ENCODE results near the gene ABCG8.
A peak's percentile ranks its signal among the peaks of the same experiment; 100 is the strongest.
"Not testable (repeated sequence)": the region's sequence is repeated elsewhere in the genome, so short reads cannot be mapped to it uniquely, and the experiment has no call there.

ABCG8 gene

DNA sequence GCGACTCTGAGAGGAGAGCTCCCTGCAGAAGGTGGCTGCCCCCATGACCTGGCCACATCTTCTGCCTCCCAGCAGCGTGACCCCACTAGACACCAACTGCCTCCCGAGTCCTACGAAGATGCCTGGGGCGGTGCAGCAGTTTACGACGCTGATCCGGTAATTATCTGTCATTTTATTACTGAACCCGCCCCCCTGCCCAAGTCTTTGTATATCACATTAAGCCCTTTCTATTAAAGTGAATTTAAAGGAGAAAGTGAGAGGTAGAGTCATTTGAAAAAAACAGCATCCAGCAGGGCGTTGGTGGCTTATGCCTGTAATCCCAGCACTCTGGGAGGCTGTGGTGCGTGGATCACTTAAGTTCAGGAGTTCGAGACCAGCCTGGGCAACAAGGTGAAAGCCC lies 33.4 kb downstream of the ABCG8 start:
- no peak for DNase-seq (ENCODE audit: low spot score)

DNA sequence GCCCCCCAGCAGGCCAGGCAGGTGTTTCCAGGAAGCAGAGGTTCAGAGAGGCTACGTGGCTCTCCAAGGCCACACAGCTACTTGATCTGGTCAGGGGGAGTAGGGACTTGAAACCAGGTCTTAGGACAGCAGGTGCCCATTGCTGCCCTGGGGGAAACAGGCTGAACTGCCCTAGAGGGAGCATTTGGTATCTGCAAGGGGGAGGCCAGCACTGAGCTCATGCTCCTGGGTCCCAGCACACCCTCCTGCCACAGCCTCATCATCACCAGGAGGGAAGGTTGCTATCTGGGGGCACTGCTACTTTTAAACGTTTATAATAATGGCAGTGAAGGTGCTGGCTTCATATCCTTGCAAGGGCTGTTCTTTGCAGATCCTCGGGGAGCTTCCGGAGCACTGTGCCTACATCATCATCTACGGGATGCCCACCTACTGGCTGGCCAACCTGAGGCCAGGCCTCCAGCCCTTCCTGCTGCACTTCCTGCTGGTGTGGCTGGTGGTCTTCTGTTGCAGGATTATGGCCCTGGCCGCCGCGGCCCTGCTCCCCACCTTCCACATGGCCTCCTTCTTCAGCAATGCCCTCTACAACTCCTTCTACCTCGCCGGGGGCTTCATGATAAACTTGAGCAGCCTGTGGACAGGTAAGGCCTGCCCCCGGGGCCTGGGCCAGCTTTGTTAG lies 36.1 kb downstream of the ABCG8 start:
- DNase-seq (ENCODE audit: low spot score), result no peak

DNA sequence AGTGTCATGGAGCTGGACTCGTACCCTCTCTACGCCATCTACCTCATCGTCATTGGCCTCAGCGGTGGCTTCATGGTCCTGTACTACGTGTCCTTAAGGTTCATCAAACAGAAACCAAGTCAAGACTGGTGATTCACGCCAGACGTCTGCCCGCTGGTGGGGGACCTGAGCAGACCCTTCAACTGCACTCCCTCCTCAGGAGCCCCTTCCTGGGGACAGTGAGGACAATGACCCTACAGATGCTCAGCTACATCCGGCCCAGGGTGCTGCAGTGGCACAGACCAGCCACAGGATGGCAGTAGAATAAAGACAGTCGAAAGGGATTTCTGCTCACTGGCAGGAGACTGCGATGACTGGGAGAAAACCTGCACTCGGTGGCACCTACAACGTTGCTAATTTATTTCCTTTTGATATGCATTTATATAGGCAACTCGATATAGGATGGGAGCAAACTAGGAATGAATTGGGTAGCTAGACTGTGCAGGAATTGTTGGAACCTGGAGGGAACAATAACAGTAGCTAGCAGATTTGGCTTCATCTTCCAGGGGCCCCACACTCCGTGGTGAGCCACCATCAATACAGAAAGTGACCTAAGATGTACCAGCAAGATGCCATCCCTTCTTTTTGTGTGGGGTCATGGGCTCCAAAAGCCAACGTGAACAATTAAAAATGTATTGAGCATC lies 39.2 kb downstream of the ABCG8 start:
- peak; percentile 69 for DNase-seq (ENCODE audit: low spot score)

DNA sequence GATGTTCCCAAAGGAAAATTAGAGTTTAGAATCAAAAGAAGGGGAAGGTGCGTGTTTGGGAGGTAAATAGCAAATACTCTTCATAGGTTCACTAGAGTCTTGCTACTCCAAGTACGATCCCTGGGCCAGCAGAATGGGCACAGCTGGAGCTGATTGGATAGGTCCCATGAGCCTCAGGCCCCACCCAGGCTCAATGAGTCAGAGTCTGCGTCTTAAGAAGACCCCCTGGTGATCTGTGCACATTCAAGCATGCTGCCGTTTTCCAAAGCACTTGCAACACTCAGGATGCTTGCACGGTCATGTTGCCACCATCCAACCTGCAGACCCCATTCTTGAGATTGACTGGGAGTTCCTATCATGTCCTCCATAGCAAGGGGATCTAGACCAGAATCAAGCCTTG lies 40.5 kb downstream of the ABCG8 start:
- DNase-seq (ENCODE audit: low spot score), result no peak

DNA sequence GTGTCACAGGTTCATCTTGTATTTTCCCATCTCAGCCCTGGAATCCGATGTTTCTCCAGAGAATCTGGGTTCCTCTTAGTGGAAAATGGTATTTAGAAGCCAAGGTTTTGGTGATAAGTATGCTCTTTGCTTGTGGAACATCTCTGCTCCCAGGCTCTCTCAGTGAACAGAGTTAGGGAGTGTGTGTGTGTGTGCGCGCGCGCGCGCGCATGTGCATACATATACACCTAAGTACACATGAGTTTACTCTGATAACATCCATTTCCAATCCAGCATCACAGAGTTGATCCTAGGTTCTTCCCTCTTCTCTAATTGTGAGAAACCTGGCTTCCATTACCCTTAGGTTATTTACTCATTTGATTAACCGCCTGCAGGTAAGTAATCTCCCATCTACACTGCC lies 41.7 kb downstream of the ABCG8 start:
- no peak for DNase-seq (ENCODE audit: low spot score)

DNA sequence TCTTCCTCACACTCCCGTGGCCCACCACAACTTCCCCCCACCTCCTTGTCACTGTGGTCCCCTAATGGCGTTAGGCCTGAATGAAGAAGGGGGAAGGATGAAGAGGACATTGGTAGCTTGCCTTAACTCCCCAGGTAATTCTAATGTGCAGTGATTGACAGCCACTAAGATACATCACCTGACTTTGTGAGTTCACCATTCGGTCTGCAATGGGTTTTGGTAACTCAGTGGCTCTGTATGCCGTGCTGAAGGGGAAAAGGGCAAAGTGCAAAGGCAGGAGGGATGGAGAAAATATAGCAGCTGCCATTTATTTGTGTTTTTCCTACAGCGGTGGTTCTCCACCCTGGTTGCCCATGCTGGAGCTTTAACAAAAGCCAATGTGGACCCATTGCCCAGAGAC lies 42.2 kb downstream of the ABCG8 start:
- DNase-seq (ENCODE audit: low spot score), result no peak

DNA sequence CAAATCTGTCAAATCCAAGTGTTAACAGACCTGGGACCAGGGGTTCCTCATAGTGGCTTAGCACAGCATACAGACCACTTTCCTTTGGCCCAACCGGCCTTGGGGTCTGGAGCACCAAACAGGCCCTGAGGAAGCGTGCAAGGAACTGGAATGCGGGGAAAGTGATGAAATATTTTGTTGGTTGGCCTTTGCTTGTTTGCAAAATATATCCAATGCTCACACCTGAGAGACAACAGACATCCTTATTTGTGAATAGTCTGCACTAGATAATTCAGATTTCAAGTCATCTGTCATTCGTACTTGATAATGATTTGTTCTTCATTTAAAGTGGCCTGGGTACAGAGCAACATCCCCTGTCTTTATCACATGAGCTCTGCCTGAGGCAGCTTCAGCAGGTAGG lies 43.5 kb downstream of the ABCG8 start:
- DNase-seq (ENCODE audit: low spot score), result no peak

DNA sequence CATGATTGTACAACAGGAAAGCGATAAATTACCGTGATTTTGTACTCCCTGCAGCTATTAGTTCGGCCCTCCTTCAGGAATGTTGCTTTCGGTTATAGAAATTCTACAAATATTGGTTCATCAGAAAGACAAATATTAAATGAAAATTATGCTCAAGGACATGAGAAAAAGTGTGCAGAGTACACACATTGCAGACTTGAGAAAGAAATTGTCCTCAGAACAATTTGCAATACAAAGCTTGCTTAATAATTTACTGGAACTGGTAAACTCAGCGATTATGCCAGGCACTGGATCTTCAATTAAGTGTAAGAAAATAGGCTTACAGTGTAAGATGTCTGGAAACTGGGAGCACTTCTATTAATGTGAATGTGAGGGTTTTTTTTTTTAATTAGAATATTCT lies 45.9 kb downstream of the ABCG8 start:
- no peak for DNase-seq (ENCODE audit: low spot score)

DNA sequence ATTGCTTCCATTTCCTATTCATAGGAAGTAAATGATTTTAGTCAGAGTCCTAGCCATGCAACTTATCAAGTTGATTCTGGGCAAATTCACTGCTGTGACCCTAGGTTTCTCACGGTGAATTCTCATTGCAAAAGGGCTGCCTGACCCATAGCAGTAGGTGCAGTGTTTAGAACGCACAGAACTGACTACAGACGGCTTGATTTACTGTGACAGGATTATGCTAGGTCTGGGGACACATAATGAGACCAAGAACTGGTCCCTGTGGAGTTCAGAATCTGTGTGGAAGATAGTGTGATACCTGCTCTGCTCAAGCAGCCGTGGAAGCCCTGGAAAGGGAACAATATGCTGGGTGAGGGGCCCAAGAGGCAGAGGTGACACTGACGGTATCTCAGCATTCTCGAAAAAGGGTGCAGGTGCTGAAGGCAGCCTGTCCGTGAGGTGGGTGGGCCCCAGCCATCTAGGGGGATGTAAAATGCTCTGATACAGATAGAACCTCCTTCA lies 46.4 kb downstream of the ABCG8 start:
- no peak for DNase-seq (ENCODE audit: low spot score)

DNA sequence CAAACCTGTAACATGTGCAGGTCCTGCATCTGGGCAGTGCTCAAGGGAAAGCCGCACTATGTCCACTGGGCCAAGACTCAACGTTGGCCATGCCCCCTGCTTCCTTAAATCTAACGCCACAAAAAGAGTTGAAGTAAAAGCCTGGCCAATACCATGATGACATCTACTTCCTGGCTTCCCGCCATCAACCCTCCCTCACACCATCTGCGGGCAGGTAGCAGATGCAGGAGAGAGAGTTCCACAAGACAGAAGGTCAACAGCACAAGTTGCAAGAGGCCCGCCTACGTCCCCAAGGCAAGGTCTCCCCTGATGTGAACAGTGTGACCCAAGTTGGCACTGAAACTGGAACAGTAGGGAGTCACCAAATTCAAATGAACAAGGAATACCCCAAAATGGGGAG lies 48.4 kb downstream of the ABCG8 start:
- DNase-seq (ENCODE audit: low spot score), result no peak

DNA sequence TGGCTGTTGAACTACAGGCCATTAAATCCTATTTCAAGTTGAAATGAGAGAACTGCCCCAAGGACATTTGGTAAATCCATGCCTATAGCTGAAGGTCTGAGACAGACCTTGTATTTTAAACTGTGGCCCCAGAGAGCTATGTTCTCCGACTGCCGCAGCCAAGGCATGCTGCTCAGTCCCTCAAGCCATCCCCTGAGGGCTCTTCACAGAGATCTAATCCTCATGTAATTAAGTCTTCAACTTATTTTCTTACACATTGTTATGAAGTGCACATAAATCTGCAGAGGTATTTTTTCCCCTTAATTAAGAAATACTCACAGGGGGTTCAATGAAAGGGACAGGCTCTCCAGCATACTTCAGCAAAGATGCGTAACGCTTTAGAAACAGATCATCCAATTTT lies 50.6 kb downstream of the ABCG8 start:
- DNase-seq (ENCODE audit: low spot score), result no peak

DNA sequence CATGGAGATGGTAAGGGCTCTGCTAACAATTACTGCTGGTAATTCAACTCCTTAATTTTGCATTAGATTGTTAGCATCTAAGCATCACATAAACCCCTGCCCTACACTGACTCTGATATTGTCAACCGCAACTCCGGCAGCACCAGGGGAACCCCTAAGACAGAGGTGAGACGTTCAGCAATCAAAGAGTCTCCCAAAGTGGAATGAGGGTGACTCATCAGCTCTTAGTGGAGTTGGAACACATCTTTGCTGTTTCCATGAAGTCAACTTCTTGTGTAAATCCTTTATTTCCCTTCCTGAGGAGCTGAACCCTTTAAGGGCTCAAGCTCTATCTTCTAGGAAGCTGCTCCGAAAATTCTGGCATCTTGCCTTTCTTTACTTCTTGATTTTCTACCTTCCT lies 52.1 kb downstream of the ABCG8 start:
- DNase-seq (ENCODE audit: low spot score), result no peak

DNA sequence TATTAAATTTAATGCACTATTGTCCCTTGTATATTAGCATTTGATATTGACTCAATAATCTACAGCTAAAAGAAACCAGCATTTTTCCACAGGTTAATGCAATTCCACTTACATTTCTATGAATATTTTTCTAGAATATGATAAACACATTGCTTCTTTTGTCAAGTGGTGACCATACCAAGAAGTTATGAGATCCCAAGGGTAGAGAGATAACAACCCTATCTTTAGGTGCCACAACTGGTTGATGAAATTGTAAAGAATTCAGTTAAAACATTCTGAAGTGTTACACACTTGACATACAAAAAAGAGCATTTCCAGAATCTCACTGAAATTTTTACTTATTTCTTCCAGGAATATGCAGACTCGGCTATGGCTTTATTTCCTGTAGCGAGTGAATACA lies 56.0 kb downstream of the ABCG8 start:
- DNase-seq (ENCODE audit: low spot score), result no peak

DNA sequence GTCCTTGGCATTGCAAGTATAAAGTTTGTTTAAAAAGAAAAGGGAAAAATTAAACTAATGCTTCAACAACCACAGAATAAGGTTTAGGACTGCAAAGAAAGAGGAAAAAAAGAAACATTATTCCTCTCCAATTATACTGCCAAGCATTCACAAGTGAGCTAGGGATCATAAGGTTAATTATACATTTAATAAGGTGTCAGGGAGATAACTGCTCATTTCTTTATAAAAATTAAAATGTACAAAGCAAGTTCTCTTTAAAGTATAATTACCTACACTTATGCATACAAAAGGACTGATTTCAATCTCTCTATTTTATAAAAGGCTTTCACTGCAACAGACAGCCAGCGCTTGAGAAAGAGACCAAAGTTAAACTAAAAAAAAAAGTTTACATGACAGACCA lies 58.1 kb downstream of the ABCG8 start:
- DNase-seq (ENCODE audit: low spot score), result no peak

DNA sequence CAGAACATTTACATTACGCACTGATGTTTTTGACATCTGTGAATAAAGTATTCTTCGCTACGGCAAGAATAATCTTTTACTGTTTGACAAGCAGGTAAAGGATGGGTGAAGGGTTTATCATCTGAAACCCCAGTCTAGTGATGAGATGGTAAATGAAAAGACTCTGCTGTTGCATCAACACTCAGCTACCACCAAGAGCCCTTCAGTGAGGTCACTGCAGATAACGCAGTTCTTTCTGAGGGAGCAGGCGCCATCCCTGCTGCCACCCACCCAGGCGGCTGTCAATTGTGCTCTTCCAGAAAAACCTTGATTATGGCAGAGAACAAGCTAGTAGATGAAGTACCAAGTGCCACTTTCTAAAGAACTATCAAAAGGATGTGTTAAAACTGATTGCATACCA lies 58.7 kb downstream of the ABCG8 start:
- no peak for DNase-seq (ENCODE audit: low spot score)

DNA sequence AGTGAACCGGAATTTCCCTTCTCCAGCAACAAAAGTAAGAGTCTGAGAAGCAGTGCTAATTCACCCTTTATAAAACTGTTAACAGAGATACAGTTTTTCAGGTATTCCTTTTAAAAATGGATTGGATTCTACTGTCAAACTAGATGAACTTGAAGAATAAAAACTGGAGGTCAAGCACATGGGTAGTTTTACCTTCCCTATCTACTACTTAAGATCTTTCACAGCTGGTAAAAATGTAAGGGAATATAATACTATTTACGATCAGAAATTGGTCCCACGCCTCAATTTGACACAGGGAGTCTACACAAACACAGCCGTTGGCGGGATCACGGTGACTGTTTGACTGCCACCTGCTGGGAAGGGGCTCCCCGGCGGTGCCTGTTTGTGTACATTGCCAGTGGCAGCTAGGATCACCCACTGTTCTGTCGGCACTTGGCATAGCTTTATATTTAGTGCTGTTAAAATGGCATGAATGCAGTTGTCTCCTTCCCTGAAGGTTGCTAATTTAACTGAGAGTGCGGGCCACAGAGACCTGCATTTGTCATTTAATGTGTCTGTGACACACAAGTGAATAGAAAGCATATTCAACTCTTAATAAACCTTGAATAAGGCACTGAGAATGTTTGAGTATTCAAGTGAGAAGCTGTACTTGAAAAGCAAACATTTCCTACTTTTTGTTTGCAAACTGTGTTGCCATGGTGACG lies 59.5 kb downstream of the ABCG8 start:
- no peak for DNase-seq (ENCODE audit: low spot score)

DNA sequence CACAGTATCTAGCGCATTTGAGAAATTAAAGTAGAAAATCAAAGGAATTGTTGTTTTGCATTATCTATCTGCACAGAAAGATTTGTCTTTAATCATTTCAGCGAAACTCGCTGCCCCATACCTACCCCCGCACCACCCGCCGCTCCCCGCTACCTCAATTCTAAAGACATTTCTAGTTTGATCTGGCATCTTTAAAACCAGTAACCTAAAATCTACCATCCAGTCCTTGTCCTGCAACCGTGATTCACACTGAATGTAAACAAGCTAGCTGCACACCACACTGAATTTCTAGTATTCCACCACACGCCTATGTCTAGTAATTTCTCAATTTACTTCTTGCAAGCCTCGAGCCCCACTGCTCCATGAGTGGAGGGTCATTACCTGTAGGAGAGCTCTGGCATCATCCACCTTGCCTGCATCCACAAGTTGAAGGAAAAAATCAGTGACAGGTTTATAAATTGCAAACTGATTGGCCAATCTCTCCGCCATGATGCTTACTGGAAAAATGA lies 60.1 kb downstream of the ABCG8 start:
- DNase-seq (ENCODE audit: low spot score), result no peak

DNA sequence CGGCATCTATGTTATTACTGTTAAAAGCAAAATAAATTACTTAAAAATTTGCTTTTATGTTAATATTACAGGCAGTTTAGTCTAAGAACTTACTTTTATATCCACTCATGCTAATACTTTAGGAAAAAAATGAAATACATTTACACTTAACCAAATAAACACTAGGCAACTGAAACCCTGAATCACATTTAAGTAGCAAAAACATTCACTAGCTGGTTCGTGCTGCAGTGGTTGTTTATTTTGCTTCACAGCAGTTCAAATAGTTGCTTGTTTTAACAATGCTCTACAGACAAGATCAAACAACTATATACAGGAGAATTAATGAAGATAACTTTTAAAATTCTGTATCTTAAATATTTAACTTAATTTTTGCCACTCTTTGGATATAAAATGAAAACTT lies 60.8 kb downstream of the ABCG8 start:
- no peak for DNase-seq (ENCODE audit: low spot score)

DNA sequence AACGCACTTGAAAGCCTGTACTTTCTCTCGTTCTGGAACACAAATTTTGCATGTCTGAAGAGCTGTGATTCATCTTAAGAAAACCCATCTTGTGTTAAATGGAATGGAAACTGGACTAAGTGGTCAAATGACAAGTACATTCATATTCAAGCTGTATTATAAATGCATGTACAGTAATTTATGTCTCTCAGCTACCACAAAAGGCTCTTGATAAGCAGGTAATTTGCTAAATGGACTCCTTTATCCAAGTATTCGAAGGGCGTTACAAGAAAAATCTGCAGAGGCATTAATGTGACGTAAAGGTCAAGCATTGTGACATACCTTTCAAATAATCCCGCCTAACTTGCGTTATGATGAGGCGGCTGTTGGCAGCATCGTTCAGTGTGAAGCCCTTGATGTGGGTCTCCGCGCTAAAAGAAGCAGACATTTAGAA lies 66.6 kb downstream of the ABCG8 start:
- no peak for DNase-seq (ENCODE audit: low spot score)

DNA sequence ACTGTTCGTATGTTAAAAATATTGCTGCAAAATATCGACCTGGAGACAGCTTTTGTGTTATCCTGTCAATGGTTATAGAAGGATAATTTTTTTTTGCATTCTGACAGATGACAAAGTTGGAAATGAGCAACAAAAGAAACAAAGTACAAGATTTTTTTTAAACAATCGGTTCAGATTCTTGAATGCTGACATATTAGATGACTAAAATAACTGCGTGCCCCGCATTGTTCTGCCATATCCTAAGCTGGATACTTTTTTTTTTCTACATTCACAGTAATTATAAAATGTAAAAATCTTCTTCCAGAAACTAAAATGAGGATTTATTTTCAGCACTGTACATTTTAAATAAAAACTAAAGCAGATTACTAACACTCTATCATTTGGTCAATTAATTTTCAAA lies 67.1 kb downstream of the ABCG8 start:
- DNase-seq (ENCODE audit: low spot score), result no peak

DNA sequence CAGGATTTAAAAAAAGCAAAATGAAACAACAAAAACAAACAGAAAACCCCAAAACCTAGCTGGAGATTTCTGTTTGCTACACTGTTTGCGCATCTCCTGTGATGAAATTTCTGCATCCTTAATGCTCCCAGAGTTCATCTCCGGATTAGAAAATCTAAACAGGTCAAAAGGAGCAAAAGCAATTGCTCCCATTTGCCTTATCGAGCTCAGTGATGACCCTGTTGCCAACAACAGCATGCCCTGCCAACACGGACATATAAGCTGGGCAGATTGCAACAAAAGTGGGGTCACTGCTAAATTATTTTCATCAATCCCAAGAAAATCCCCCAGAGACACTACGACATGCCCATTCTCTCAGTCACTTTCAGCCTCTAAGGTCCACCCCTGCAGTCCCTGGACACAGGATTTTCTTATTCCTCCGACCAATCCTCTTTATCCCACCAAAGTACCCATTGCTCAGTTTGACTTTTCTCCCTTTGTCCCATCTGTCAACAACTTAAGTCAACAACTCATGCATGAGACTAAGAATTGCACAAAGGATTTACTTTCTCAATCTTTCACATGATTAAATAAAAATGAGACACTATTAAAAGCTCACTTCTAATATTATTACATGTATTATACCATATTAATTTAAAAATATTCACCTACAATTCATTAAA lies 67.8 kb downstream of the ABCG8 start:
- no peak for DNase-seq (ENCODE audit: low spot score)

DNA sequence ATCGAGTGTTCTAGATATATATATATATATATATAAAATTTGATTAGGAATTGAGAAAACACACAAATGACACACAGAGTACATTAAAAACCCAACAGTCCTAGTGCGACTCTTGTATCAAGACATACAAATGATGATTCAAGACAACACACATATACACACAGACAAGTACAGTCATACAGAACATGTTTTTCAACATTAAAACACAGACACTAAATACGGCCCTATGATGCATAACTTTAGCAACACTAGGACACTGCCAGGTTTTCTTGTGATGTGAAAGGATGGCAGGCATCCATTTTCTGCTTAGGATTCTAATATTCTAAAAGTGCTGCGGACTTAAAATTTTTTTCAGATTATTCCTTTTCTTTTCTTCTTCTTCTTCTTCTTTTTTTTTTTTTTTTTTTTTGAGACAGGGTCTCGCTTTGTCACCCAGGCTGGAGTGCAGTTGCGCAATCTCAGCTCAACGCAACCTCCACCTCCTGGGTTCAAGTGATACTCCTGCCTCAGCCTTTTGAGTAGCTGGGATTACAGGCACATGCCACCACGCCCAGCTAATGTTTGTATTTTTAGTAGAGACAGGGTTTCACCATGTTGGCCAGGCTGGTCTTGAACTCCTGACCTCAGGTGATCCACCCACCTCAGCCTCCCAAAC lies 72.5 kb downstream of the ABCG8 start:
- DNase-seq (ENCODE audit: low spot score), result not testable (repeated sequence)
